Loucy (cell line): ENCODE data around the gene WARS2.

Experiments used
- CTCF ChIP-seq: fragments of 200-600 bp; sonication (generic); conservative IDR thresholded peaks from 2 replicates; pipeline ENCODE4 v1.5.1; 2014; ENCODE audit warnings: mild to moderate bottlenecking, antibody characterized with exemption, low read length
- EZH2phosphoT487 ChIP-seq: fragments of 200-600 bp; IDR thresholded peaks from 2 replicates; pipeline ENCODE4 v1.6.1; 2018; ENCODE audit warnings: antibody characterized with exemption, mild to moderate bottlenecking, moderate library complexity, borderline replicate concordance

DNA sequence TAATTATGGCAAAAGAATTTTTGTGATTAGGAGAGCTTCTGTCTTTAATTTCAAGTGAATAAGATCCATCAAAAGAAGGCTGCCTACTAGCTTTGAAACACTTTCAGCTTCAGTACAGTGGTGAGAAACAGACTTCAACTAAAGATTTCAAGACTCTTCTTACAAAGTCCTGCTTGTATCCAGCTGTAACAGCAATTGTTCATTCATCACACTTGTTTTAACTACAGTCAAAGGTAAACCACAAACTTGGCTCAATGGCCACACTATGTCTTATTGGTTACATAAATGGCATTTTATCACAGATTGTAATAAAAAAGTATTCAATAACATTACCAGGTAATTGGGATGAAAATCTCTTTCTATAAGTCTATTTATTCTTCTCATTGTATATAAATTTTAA is 59.2 kb downstream of the WARS2 start:
- no peak for TF ChIP-seq EZH2phosphoT487
- no peak for TF ChIP-seq CTCF
